IPS-15b (cell line): Measurements from ENCODE around the gene MEF2A.
"Not testable (repeated sequence)": the region's sequence is repeated elsewhere in the genome, so short reads cannot be mapped to it uniquely, and the experiment has no call there.

Source experiments
- H3K27me3 ChIP-seq: one replicate; pipeline ENCODE4 v1.6.1; 2013; ENCODE audit warnings: low read length; ENCODE audit not compliant: control insufficient read depth, insufficient read depth
- H3K36me3 ChIP-seq: one replicate; pipeline ENCODE4 v1.6.1; 2013; ENCODE audit warnings: low read length; ENCODE audit not compliant: control insufficient read depth, insufficient read depth
- H3K4me1 ChIP-seq: one replicate; pipeline ENCODE4 v1.6.1; 2013; ENCODE audit warnings: mild to moderate bottlenecking, low read length; ENCODE audit not compliant: control insufficient read depth, insufficient read depth
- H3K4me3 ChIP-seq: one replicate; pipeline ENCODE4 v1.5.1; 2013; ENCODE audit warnings: low read depth, low read length
- H3K9ac ChIP-seq: one replicate; pipeline ENCODE4 v1.6.1; 2013; ENCODE audit warnings: low read depth, mild to moderate bottlenecking, low read length
- H3K9me3 ChIP-seq: one replicate; pipeline ENCODE4 v1.6.1; 2013; ENCODE audit warnings: mild to moderate bottlenecking, low read length; ENCODE audit not compliant: control insufficient read depth, insufficient read depth

The MEF2A gene

DNA sequence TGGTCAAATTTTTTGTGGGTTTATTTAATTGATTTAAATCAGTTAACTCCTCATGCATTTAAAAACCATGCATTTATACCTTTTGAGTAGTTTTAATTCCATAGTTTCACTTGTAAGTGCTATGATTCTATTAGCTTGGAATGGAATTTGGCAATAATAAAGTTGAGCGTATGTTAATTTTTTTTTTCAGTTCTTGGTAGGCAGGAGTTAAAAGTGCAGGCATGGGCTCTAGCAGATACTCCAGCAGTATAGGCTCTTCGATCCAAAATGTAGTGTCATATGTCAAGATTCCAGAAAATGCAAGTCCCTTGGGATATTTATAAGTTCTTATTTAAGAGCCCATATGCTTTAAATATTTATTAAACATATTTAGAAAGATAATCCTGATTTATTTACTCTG is 97.1 kb downstream of the MEF2A start:
- Histone ChIP-seq H3K4me1 (no peaks in the 10 kb centered on the region), H3K27me3 (no peaks in the 10 kb centered on the region), H3K36me3 (no peaks in the 10 kb centered on the region), H3K4me3 (no peak overlapping the region), H3K9ac (no peak overlapping the region), H3K9me3 (no peaks in the 10 kb centered on the region)

DNA sequence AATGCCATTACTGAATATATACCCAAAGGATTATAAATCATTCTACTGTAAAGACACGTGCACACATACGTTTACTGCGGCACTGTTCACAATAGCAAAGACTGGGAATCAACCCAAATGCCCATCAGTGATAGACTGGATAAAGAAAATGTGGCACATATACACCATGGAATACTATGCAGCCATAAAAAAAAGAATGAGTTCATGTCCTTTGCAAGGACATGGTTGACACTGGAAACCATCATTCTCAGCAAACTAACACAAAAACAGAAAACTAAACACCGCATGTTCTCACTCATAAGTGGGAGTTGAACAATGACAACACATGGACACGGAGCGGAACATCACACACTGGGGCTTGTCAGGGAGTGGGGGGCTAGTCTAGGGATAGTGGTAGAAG is 100.3 kb downstream of the MEF2A start:
- not testable (repeated sequence) for H3K27me3 ChIP-seq, H3K4me1 ChIP-seq, H3K4me3 ChIP-seq, H3K9ac ChIP-seq, H3K9me3 ChIP-seq, H3K36me3 ChIP-seq

DNA sequence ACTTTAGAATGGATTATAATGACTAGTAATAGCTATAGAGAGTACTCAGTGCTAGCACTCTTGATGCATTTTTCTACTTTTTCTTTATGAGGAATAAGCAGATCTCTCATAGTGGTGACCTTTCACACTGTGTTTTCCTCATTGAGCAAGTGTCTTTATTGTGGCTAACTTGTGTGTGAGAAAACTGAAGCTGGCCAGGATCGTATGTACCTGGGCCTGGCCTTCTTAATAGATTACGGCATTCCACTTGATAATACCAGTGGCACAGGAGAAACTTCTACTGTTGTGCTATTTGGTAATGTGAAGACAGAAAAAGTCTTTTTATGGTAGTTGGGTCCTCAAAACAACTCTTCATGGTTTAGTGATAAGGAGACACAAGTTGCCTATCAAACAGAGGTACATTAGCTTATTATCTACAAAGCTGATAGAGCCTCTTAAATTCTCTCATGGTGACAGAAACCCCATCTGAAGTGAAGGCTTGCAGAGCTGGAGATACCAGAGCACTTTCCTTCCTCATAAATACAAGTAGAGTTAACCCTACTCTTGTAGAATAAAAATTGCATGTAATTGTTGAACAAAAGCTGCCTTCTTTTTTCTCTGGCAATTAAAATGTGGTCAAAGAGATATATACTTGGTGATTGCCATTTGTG is 102.9 kb downstream of the MEF2A start:
- Histone ChIP-seq H3K9ac (no peak overlapping the region), H3K9me3 (no peaks in the 10 kb centered on the region), H3K27me3 (no peaks in the 10 kb centered on the region), H3K36me3 (no peaks in the 10 kb centered on the region), H3K4me1 (no peaks in the 10 kb centered on the region), H3K4me3 (no peak overlapping the region)

DNA sequence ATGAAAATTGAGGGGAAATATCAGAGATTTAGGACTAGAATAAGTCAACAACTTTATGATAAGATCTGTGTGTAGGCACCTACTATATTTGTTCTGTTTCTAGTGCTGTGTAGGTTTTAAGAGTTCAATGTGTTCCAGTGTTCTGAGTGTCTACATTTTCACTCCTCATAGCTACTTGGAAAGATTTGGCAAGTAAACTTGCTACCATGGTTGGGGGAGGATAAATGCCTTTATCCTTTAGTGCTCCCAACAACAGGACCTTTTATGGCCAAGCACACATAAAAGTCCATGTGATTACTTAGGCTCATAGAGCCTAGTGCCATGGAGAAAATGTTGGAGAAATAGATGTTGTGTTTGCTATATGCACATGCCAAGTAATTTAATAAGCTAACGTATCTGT is 103.5 kb downstream of the MEF2A start:
- H3K27me3 ChIP-seq = no peaks in the 10 kb centered on the region
- no peaks in the 10 kb centered on the region for H3K4me1 ChIP-seq

DNA sequence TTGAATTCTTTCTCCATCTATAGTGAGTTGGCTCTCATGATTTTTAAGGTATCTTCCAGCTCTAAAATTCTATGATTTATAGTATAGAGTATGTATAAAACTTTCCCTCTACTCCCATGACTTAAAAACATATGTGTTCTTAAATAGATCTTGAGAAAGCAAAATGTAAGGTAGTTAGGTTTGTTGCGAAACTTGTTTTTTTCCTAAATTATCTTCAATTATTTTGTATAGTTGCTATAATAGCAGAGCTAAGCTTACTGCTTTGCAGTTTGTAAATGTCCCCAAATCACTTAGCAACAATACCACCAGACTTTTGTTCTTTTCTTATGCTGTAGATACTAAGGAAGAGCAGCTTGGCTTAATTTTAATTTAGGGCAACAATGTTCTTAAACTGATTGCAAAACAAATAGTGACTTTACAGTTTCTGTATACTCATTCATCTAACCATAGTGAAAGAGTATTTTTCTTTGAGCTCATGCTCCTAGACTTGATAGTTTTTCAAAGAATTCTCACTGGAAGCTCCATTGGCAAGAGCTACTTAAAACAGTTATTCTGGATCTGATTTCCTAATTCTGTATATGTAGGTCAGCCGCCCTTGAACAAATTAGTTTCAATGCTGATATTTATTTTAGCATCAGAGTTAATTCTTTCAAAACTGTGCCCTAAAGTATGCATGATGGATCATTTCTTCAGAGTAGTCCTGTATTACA is 106.3 kb downstream of the MEF2A start:
- Histone ChIP-seq H3K4me3 (no peak overlapping the region), H3K9me3 (no peaks in the 10 kb centered on the region), H3K4me1 (no peaks in the 10 kb centered on the region), H3K9ac (no peak overlapping the region), H3K36me3 (no peaks in the 10 kb centered on the region), H3K27me3 (no peaks in the 10 kb centered on the region)

More for the DNA sequence above, 103.5 kb downstream of the MEF2A start:
- H3K36me3 ChIP-seq = no peaks in the 10 kb centered on the region
- no peaks in the 10 kb centered on the region for H3K9me3 ChIP-seq
- H3K9ac ChIP-seq = no peak overlapping the region
- no peak overlapping the region for H3K4me3 ChIP-seq

DNA sequence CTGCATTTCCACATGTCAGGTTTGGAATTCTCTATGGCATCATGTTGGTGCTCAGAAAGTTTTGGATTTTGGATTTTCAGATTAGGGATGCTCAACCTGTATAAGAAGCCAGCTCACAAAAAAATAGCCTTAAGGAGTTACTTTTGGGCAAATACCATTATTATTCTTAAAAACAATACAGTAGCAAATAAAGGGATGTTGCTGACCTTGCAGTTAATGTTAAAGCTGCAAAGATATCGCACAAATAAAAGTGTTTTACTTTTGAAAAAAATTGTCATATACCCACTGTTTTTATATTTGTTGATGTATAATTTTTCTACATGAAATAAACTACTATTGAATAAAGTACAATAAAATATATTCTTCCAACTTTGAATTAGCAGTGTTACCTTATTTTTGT is 107.3 kb downstream of the MEF2A start:
- Histone ChIP-seq H3K9me3 (no peaks in the 10 kb centered on the region), H3K27me3 (no peaks in the 10 kb centered on the region), H3K4me1 (no peaks in the 10 kb centered on the region), H3K4me3 (no peak overlapping the region), H3K36me3 (no peaks in the 10 kb centered on the region), H3K9ac (no peak overlapping the region)

DNA sequence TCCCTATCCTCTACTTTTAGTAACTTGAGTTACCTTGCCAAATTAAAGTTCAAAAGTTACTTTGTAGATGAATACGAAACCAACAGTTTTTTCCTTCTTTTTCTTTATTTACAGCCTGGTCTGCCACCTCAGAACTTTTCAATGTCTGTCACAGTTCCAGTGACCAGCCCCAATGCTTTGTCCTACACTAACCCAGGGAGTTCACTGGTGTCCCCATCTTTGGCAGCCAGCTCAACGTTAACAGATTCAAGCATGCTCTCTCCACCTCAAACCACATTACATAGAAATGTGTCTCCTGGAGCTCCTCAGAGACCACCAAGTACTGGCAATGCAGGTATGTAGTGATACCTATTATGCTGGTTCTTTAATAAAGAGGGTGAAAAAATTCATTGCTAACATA is 108.5 kb downstream of the MEF2A start:
- Histone ChIP-seq H3K9ac (no peak overlapping the region), H3K4me3 (no peak overlapping the region), H3K36me3 (no peaks in the 10 kb centered on the region), H3K4me1 (no peaks in the 10 kb centered on the region), H3K9me3 (no peaks in the 10 kb centered on the region), H3K27me3 (no peaks in the 10 kb centered on the region)

DNA sequence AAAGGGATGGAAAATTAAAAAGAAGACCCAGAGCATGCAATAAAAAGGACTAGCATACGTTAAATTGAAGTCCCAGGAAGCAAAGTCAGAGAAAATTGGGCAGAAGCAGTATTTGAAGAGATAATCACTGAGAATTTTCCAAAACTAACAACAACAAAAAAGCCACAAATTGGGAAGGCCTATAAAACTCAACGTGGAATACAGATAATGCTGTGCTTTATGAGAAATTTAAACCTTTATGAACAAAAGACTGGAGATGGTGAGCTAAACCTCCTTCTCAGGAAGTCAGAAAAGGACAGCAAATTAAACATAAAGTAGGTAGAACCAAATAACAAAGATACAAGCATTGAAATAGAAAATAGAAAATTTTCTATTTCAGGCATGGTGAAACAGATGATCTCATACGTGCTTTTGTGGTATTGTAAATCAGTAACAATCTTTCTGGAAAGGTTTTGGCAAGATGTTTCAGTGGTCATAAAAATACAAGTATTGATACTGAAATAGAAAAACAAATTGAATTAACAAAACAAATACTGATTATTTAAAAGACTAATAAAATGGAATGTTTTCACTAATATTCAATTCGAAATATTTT is 111.9 kb downstream of the MEF2A start:
- Histone ChIP-seq H3K36me3 (no peaks in the 10 kb centered on the region), H3K27me3 (no peaks in the 10 kb centered on the region), H3K9ac (no peak overlapping the region), H3K4me1 (no peaks in the 10 kb centered on the region), H3K4me3 (no peak overlapping the region), H3K9me3 (no peaks in the 10 kb centered on the region)

DNA sequence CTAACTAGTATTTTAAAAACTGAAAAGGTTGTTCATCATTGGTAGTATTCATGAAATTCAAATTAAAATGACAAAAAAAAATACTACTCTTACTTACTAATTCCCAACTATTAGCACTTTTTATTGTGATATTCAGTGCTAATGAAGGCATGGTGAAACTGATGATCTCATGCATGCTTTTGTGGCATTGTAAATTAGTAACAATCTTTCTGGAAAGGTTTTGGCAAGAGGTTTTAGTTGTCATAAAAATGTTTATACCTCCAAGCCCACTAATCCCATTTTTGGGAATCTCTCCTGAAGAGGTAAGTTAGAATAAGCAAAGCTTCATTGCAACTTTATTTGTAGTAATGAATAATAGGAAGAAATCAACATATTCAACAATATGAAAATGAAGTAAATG is 114.5 kb downstream of the MEF2A start:
- H3K27me3 ChIP-seq = no peaks in the 10 kb centered on the region
- no peak overlapping the region for H3K4me3 ChIP-seq
- no peaks in the 10 kb centered on the region for H3K36me3 ChIP-seq
- H3K9ac ChIP-seq = no peak overlapping the region
- no peaks in the 10 kb centered on the region for H3K4me1 ChIP-seq
- H3K9me3 ChIP-seq = no peaks in the 10 kb centered on the region

DNA sequence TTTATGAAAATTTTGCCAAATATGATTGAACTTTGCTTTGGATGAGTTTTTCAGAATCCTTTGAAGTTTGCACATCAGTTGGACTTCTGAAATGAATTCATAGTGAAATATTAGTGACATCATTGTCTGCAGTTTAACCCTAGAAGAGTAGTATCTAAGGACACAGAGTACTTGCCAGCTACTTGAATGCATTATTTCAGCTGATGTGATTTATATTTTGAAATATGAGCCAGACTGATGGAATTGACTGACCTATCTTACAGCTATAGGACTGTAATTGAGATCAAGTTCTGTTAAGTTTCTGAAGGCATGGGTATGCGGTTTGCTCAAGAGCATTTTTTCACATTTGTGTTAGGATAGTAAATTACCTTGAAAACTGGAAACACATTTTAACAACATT is 116.2 kb downstream of the MEF2A start:
- Histone ChIP-seq H3K36me3 (no peaks in the 10 kb centered on the region), H3K9ac (no peak overlapping the region), H3K4me1 (no peaks in the 10 kb centered on the region), H3K4me3 (no peak overlapping the region), H3K27me3 (no peaks in the 10 kb centered on the region), H3K9me3 (no peaks in the 10 kb centered on the region)

DNA sequence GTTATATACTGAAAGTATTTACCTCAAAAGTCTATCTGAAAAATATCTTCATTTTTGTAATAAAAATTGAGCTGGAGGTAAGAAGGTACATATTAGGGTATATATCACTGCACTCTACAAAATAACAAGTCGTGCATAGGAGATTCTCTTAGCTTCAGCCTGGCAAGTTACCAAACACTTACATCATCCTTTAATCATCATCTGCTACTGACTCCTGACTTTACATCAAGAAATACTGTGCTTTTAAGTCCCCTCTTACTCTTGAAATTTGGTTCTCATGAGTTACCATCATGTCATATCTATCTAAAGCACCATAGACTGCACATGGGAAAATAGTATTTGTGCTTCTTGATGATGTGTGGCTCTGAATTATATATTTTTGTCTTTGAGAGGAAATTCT is 116.7 kb downstream of the MEF2A start:
- H3K4me1 ChIP-seq = no peaks in the 10 kb centered on the region
- no peak overlapping the region for H3K9ac ChIP-seq
- no peaks in the 10 kb centered on the region for H3K36me3 ChIP-seq
- no peak overlapping the region for H3K4me3 ChIP-seq
- H3K9me3 ChIP-seq = no peaks in the 10 kb centered on the region
- no peaks in the 10 kb centered on the region for H3K27me3 ChIP-seq

DNA sequence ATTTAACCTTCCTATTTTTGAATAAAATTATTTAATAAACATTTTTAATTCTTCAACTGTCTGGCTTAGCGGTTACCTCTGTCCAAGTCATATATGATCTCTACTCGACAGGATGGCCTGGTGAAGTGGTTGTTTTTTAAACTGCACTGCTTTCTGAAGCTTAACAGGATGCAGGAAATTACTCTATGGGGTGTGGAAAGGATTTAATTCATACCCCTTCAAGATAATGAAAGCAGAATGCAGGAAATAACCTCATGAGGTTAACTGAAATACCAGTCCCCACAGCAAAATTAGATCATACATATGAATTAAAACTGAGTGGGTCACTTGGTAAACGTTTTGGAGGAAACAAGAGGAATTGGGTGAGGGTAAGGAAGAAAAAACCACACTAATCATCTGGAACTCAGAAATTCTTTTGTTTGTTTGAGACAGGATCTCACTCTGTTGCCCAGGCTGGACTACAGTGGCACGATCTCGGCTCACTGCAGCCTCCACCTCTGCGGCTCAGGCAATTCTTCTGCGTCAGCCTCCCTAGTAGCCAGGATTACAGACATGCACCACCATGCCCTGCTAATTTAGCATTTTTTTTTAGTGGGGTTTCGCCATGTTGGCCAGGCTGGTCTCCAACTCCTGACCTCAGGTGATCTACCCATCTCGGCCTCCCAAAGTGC is 117.4 kb downstream of the MEF2A start:
- Histone ChIP-seq H3K4me3 (no peak overlapping the region), H3K36me3 (no peaks in the 10 kb centered on the region), H3K4me1 (no peaks in the 10 kb centered on the region), H3K27me3 (no peaks in the 10 kb centered on the region), H3K9me3 (no peaks in the 10 kb centered on the region), H3K9ac (no peak overlapping the region)
